ENCODE data around the gene ATF3.

ATF3 gene

GRCh38 chr1:212640223-212640878 is 31.8 kb downstream of the ATF3 start:
- TF ChIP-seq CTCF (IDR thresholded peaks at IDR 0.05; ENCODE audit: extremely low read depth, missing control alignments): no peak
- DNase-seq (ENCODE audit: low spot score): no peak

GRCh38 chr1:212641956-212642355 is 33.4 kb downstream of the ATF3 start:
- TF ChIP-seq CTCF (IDR thresholded peaks at IDR 0.05; ENCODE audit: extremely low read depth, missing control alignments): no peak
- no peak for DNase-seq (ENCODE audit: low spot score)

- no peak for DNase-seq (ENCODE audit: low spot score)
Measured at GRCh38 chr1:212643877-212644276, 35.3 kb downstream of the ATF3 start.

GRCh38 chr1:212644866-212645545 is 36.4 kb downstream of the ATF3 start:
- DNase-seq (ENCODE audit: low spot score): no peak
- no peak for TF ChIP-seq CTCF (IDR thresholded peaks at IDR 0.05; ENCODE audit: extremely low read depth, missing control alignments)

More at GRCh38 chr1:212643877-212644276, 35.3 kb downstream of the ATF3 start:
- TF ChIP-seq CTCF (IDR thresholded peaks at IDR 0.05; ENCODE audit: extremely low read depth, missing control alignments): no peak

GRCh38 chr1:212645546-212646543 is 37.3 kb downstream of the ATF3 start:
- no peak for TF ChIP-seq CTCF (IDR thresholded peaks at IDR 0.05; ENCODE audit: extremely low read depth, missing control alignments)
- DNase-seq (ENCODE audit: low spot score): no peak

GRCh38 chr1:212646588-212646987 is 38.0 kb downstream of the ATF3 start:
- DNase-seq (ENCODE audit: low spot score): no peak
- TF ChIP-seq CTCF (IDR thresholded peaks at IDR 0.05; ENCODE audit: extremely low read depth, missing control alignments): no peak

Data from GM20000 (cell line).